GM12891 (cell line): ENCODE results near the gene PDLIM1.

Source experiments
- DNase-seq: peaks from one replicate; pipeline ENCODE4 v3.0.0; 2011; ENCODE audit warnings: low spot score; ENCODE audit not compliant: insufficient read length
- FAIRE-seq: peaks from 2 replicates; lab custom pipeline; 2011; peaks lifted over from hg19 to GRCh38; lab: Jason Lieb, UNC
- PAX5 ChIP-seq: IDR thresholded peaks from 2 replicates; pipeline ENCODE4 v1.6.1; 2011; ENCODE audit warnings: low read length, moderate library complexity, mild to moderate bottlenecking; ENCODE audit not compliant: insufficient read depth, severe bottlenecking
- POLR2A ChIP-seq: IDR thresholded peaks from 2 replicates; pipeline ENCODE4 v1.6.1; 2011; ENCODE audit warnings: low read depth, low read length, control low read depth
- POLR2AphosphoS5 ChIP-seq: IDR thresholded peaks from 2 replicates; pipeline ENCODE4 v1.6.1; 2011; ENCODE audit warnings: low read depth, low read length, control low read depth
- POU2F2 ChIP-seq: IDR thresholded peaks from 2 replicates; pipeline ENCODE4 v1.6.1; 2011; ENCODE audit warnings: low read depth, mild to moderate bottlenecking, control low read depth, low read length, moderate library complexity
- SPI1 ChIP-seq: IDR thresholded peaks from 2 replicates; pipeline ENCODE4 v1.6.1; 2011; ENCODE audit warnings: low read depth, low read length, control low read depth
- TAF1 ChIP-seq: IDR thresholded peaks from 2 replicates; pipeline ENCODE4 v1.6.1; 2011; ENCODE audit warnings: low read depth, low read length, control low read depth

The PDLIM1 gene

DNA sequence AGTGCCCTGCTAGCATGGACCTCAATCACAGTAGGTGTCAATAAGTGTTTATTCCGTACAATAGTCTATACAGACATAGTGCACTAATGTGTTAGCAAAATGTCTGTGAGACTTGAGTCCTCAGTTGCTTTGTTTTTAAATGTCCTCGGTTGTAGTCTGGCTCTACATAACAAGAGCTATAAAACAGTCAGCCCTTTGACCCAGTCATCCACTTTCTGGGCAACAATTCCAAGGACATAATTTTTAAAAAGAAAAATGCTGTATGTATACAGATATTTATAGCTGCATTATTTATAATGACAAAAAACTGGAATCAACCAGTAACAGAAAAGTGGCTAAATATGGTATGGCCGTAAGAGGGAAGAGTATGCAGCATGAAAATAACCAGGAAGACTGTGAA lies 2.8 kb upstream of the PDLIM1 start:
- FAIRE-seq = no peak
- no peak for DNase-seq
- TF ChIP-seq SPI1 (no peak), POU2F2 (no peak), PAX5 (no peak), POLR2AphosphoS5 (no peak; the same call in 1 of the 2 replicates), POLR2A (no peak), TAF1 (no peak)

DNA sequence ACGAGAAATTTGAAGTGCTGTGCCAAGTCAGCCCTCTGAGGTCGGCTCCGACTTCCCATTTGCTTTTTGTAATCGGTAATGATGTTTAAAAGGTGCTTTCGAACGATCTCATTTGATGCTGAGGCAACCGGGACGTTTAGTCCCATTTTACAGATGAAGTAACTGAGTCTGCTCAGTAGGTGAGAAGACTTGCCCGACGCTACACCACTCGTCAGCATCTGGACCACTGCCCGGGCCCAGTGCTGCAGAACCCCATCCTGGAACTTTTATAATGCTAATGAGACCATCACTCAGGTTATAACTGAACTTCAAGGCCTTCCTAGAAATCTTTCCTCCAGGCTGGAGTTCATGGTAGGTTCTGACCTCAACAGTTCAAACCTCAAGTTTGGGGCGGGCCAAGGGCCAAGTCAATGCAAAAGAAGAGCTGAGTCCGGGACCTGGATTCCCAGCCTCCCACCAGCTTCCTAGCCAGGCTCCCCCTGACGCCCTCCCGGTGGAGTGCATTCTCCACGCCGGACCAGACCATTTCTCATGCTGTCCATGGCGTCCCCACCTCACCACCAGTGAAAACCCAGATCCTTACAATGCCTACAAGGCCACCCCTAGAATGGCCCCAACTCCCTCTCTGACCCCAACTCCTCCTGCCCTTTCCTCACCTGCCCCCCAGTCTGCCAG lies 699 bp upstream of the PDLIM1 start:
- peak; percentile 31 for FAIRE-seq

DNA sequence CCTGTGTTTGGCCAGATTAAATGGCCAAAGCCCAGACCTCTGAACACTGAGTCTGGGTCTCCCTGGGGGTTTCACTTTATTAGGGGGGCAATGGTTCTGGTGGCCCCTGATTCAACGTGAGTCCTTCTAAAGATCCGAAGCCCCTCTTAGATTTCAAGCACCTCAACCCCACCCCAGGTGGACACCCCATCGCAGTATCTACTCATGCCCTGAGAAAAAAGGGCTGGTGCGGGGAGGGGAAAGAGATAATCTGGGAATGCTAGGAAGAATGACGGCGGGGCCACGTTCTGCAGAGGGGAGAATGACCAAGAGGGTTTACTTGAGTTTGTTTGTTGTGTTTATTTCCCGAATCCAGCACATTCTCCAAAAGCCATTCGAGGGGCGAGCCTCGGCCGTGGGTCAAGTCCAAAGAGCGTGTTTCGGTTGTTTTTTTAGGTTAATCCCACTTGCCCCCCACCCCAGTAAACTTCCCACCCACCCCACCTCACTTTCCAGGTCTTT lies 832 bp downstream of the PDLIM1 start:
- TF ChIP-seq POU2F2 (no peak), SPI1 (no peak), POLR2AphosphoS5 (no peak), TAF1 (no peak), POLR2A (no peak), PAX5 (no peak)
- DNase-seq (no peak), FAIRE-seq (no peak)

More for the DNA sequence above, 699 bp upstream of the PDLIM1 start:
- DNase-seq = no peak
- TF ChIP-seq POLR2A = peak; percentile 28; the same call in 1 of the 2 replicates
- TF ChIP-seq POLR2AphosphoS5 = no peak
- 0 out of 2 replicates have a peak, but pooled peaks have one; percentile 7 for TF ChIP-seq TAF1
- no peak for TF ChIP-seq POU2F2
- no peak for TF ChIP-seq SPI1
- TF ChIP-seq PAX5 = no peak

DNA sequence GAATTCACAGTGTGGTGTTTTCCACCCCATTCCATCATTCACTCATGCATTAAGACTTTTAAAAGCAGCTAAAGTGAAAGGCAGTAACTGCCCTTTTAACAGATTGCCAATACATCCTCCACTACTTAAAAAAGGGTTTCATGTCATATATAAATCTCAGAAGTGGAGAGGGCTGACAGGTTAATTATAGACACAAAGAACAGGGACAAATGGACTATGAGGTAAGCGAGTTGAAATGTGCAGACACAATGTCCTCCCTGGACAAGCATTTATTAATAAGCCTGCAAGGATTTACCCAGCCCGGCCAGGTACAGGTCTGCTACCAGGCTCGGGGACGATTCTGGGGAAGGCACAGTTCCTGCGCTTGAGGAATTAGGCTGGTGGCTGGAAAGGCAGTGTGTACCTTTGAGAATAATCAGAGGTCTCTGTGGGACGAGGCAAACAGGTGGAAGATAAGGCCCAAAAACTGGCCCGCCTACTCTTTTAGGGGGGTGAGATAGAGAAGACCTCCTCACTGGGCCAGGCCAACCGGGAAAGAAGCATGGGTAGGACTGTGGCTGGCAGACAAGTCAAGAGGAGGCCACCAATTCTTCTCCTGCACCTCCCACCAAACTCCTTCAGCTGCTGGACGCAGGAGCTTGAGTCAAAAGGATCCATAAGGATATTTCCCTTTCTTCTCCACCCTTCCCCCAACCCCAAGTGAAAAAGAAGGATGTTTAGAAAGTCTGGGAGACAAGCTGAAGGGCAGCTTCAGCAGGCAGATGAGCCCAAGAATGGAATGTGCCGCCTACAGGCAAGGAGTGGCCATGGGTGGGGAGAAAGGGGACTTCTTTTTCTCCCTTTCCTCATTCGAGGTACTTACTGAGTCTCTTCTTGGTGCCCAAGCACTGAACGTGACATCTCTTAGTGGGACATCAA lies 1.5 kb downstream of the PDLIM1 start:
- 0 out of 2 replicates have a peak, but pooled peaks have one; percentile 37 for TF ChIP-seq POLR2AphosphoS5
- TF ChIP-seq POU2F2 = no peak
- DNase-seq (no peak), FAIRE-seq (peak; percentile 75)

DNA sequence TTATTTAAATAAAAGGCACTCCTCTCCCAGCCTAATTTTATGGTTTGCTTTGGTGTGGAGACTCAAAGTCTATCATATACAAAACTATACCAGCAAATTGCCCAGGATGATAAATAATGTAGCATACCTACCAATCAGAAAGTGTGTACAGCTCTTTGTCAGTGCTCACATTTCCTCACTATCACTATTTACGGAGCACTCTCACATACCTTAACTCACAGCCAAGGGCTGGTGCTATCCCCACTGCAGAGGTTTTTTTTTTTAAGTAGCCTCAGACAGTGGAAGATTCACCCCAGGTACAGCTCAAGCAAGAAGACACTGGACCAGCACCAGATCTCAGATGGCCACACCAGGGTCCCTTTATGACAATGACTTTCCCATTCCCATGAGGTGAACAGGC lies 2.5 kb downstream of the PDLIM1 start:
- no peak for FAIRE-seq
- DNase-seq = no peak
- no peak for TF ChIP-seq POLR2AphosphoS5
- no peak for TF ChIP-seq TAF1
- no peak for TF ChIP-seq PAX5

DNA sequence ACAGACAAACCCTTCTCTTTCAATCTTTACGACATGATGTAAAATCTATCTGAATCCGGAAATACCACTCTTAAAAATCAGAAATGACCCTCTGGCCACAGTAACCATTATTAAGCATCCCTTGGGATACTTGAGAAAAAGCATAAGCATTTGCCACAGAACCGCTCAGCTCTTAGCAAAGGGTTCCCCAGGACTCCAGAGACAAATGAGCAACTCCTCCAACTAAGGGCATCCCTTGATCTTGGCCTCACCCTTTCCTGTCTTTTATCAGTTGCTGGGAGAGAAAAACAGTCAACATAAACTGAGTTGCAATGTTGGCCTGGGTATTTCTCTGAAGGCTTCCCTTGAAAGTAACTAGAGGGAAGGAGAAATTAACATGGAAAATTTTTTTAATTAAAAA lies 3.5 kb downstream of the PDLIM1 start:
- DNase-seq (no peak), FAIRE-seq (no peak)
- no peak for TF ChIP-seq POLR2A
- TF ChIP-seq TAF1 = no peak
- TF ChIP-seq POLR2AphosphoS5 = no peak
- no peak for TF ChIP-seq PAX5
- TF ChIP-seq POU2F2 = no peak
- no peak for TF ChIP-seq SPI1

DNA sequence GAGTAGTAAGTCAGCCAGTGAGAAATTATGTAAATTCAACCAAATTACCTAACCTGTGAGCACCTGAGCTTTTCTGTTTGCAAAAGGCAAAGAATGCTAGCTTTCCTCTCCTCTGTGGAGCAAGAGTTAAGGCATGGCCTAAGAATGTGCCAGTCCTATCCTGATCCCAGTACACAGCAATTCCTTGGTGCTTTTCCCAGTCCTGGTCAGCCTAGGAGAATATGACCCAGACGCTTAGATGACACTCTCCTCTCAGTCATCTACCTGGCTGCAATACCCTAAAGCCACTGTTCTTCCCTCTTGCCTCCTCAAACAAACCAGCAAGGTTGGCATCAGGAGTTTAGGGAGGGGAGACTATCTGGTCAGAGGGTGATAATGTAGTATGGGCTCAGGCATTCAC lies 4.1 kb downstream of the PDLIM1 start:
- TF ChIP-seq SPI1 (no peak), POLR2AphosphoS5 (no peak), TAF1 (no peak), PAX5 (no peak), POLR2A (no peak), POU2F2 (no peak)
- DNase-seq (no peak), FAIRE-seq (no peak)

DNA sequence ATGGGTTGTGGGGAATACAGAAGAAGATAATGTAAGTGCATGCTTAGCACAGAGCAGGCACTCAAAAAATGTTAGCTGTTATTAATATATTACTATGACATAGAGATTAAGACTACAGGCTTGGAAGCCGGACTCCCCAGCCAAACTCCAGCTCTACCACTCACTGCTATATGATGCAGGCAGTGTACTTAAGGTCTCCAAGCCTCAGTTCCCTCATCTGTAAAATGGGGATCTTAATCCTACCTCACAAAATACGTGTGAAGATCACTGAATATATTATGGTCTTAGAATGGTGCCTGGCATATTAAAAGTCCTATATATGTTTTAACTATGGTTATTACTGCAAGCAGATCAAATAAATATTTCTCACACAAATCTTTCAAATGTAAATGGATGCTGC lies 5.2 kb downstream of the PDLIM1 start:
- TF ChIP-seq PAX5 (no peak), POU2F2 (no peak), POLR2A (no peak), SPI1 (no peak), TAF1 (no peak), POLR2AphosphoS5 (no peak)
- DNase-seq = no peak
- no peak for FAIRE-seq

DNA sequence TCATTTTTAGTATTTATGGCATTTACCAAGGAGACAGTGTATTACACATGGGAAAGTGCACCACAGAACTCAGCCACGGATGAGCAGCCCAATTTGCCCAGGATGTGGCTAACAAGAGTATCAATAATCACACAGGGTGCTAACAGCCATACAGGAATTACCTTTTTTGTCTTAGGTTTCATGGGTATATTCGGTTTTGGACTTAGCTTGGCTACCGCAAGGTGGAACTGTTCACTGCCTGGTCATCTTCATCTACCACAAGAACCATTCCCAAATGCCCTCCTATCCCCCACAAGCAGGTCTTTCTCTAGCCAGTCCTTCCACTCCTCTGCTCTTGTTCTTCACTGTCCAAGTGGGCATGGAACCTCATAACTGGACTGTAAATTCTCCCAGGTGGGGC lies 6.0 kb downstream of the PDLIM1 start:
- TF ChIP-seq POU2F2 (no peak), POLR2A (no peak), PAX5 (no peak)
- DNase-seq = no peak
- FAIRE-seq = no peak

DNA sequence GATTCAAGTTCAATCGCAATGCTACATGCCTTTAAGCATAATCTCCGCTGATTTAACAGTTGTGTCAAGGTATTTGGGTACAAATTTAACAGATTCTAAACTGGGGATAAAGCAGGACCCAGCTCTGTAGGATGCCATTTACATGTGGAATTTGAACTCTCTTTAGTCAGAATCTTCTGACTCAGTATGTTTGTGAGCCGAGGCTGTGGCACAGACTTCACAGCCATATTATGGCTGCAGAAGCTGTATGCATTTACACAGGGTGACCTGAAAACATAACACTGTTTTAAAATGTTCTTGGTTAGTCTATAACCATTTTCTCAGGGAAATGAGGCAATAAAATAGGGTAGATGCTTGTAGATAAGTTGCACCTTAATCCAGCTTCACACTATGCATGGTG lies 8.7 kb downstream of the PDLIM1 start:
- TF ChIP-seq POU2F2 = no peak
- no peak for TF ChIP-seq PAX5
- TF ChIP-seq POLR2AphosphoS5 = no peak
- no peak for TF ChIP-seq TAF1
- no peak for TF ChIP-seq POLR2A
- no peak for TF ChIP-seq SPI1
- DNase-seq (no peak), FAIRE-seq (no peak)
